Calu3 (cell line): ENCODE data around the gene CLEC11A. TPM values are rescaled to one million over a fixed set of nuclear protein-coding genes. Genes with fewer than 3 reads are reported as not detected.
A peak's percentile ranks its signal among the peaks of the same experiment; 100 is the strongest.

Experiments
- BruUV-seq: library from RNA; stranded (reverse); fragments of 400-500 nt; replicated peaks from 2 replicates; lab custom pipeline; 2021; lab: Mats Ljungman, UMichigan
- CTCF ChIA-PET: fragments of 300-600 bp; sonication (Branson Sonifier 250); formaldehyde crosslinking; loops from one replicate; lab custom pipeline; 2022; ENCODE audit warnings: antibody characterized with exemption; lab: Charles Lee
- DNase-seq: peaks from one replicate; pipeline ENCODE4 v3.0.0; 2022
- H3K27ac Mint-ChIP-seq: one replicate; pipeline ENCODE4 v1.8.0; 2022; ENCODE audit warnings: mixed read lengths; ENCODE audit not compliant: unreplicated experiment
- H3K27me3 Mint-ChIP-seq: one replicate; pipeline ENCODE4 v1.8.0; 2022; ENCODE audit warnings: mixed read lengths; ENCODE audit not compliant: unreplicated experiment
- H3K36me3 Mint-ChIP-seq: one replicate; pipeline ENCODE4 v1.8.0; 2022; ENCODE audit warnings: mild to moderate bottlenecking, moderate library complexity, mixed read lengths; ENCODE audit not compliant: insufficient read depth, unreplicated experiment
- H3K4me1 Mint-ChIP-seq: one replicate; pipeline ENCODE4 v1.8.0; 2022; ENCODE audit warnings: mild to moderate bottlenecking, low read depth, mixed read lengths; ENCODE audit not compliant: unreplicated experiment
- H3K4me3 Mint-ChIP-seq: one replicate; pipeline ENCODE4 v1.8.0; 2022; ENCODE audit warnings: mild to moderate bottlenecking, low read depth, moderate library complexity, mixed read lengths; ENCODE audit not compliant: unreplicated experiment
- H3K9me3 Mint-ChIP-seq: one replicate; pipeline ENCODE4 v1.8.0; 2022; ENCODE audit warnings: low read depth, mixed read lengths; ENCODE audit not compliant: unreplicated experiment
- CTCF ChIP-seq: fragments of 200-600 bp; IDR thresholded peaks from one replicate; pipeline ENCODE4 v1.8.0; 2022; ENCODE audit warnings: antibody characterized with exemption; ENCODE audit not compliant: unreplicated experiment
- intact Hi-C: fragments of 100-400 bp; cut with micrococcal nuclease; formaldehyde crosslinking; loops from one replicate; pipeline ENCODE4 v1.10.0; 2022; ENCODE audit not compliant: unreplicated experiment
- total RNA-seq: library from RNA; stranded (reverse); gene quantifications from 2 replicates; pipeline ENCODE4 v1.2.3, GENCODE V29; 2022

The CLEC11A gene
- total RNA-seq, 1 experiment from 2014 or later = 2.4 TPM

GRCh38 chr19:50717026-50717723 is 6.0 kb upstream of the CLEC11A start:
- no peak for TF ChIP-seq CTCF
- no peak for DNase-seq
- intact Hi-C loops = no loop called here
- Mint-ChIP-seq H3K27ac (no peak overlapping the region), H3K4me1 (no peaks in the 10 kb centered on the region), H3K9me3 (no peaks in the 10 kb centered on the region), H3K4me3 (peak overlapping the region; percentile 5), H3K27me3 (peaks cover 100% of the 10 kb centered on the region), H3K36me3 (peaks cover 5% of the 10 kb centered on the region)
- no TSS peak for BruUV-seq
- CTCF ChIA-PET = no interaction called here

- BruUV-seq = no TSS peak
- CTCF ChIA-PET = no interaction called here
- H3K4me3 Mint-ChIP-seq = peak overlapping the region; percentile 5
- DNase-seq = no peak
- H3K27ac Mint-ChIP-seq = no peak overlapping the region
- H3K4me1 Mint-ChIP-seq = no peaks in the 10 kb centered on the region
- peaks cover 6% of the 10 kb centered on the region for H3K36me3 Mint-ChIP-seq
- TF ChIP-seq CTCF = no peak
- H3K27me3 Mint-ChIP-seq = peaks cover 100% of the 10 kb centered on the region
- intact Hi-C loops = no loop called here
- no peaks in the 10 kb centered on the region for H3K9me3 Mint-ChIP-seq
These were observed 5.3 kb upstream of the CLEC11A start for GRCh38 chr19:50717891-50718254.

- intact Hi-C loops = no loop called here
- TF ChIP-seq CTCF = no peak
- H3K27ac Mint-ChIP-seq = no peak overlapping the region
- no TSS peak for BruUV-seq
- CTCF ChIA-PET = interaction anchor here (0.5 to 0.6 kb wide), 2 partner anchors 15 to 63 kb away, joined by 3 to 4 read pairs; no protein-coding TSS in a partner anchor
- H3K27me3 Mint-ChIP-seq = peaks cover 100% of the 10 kb centered on the region
- no peak overlapping the region for H3K4me3 Mint-ChIP-seq
- no peaks in the 10 kb centered on the region for H3K4me1 Mint-ChIP-seq
- DNase-seq = no peak
- peaks cover 11% of the 10 kb centered on the region for H3K36me3 Mint-ChIP-seq
- no peaks in the 10 kb centered on the region for H3K9me3 Mint-ChIP-seq
These were observed 4.7 kb upstream of the CLEC11A start for GRCh38 chr19:50718255-50719118.

GRCh38 chr19:50719119-50719435 is 4.1 kb upstream of the CLEC11A start:
- peaks cover 17% of the 10 kb centered on the region for H3K36me3 Mint-ChIP-seq
- no peak for TF ChIP-seq CTCF
- H3K27me3 Mint-ChIP-seq = peaks cover 100% of the 10 kb centered on the region
- no peaks in the 10 kb centered on the region for H3K9me3 Mint-ChIP-seq
- H3K4me3 Mint-ChIP-seq = no peak overlapping the region
- H3K4me1 Mint-ChIP-seq = no peaks in the 10 kb centered on the region
- intact Hi-C loops = no loop called here
- no TSS peak for BruUV-seq
- CTCF ChIA-PET = interaction anchor here (0.5 kb wide), 1 partner anchor 16 kb away, joined by 4 read pairs; no protein-coding TSS in a partner anchor
- H3K27ac Mint-ChIP-seq = no peak overlapping the region
- DNase-seq = no peak
